HG03354 (cell line): ENCODE measurements around the gene COX6B1.
"Not testable (repeated sequence)": the region's sequence is repeated elsewhere in the genome, so short reads cannot be mapped to it uniquely, and the experiment has no call there.

Experiments
- ATAC-seq: cut with Tn5 transposase; IDR thresholded peaks from one replicate; pipeline ENCODE4 v1.9.1; 2021; ENCODE audit warnings: mild to moderate bottlenecking; ENCODE audit not compliant: unreplicated experiment, poor library complexity, severe bottlenecking

The COX6B1 gene

DNA sequence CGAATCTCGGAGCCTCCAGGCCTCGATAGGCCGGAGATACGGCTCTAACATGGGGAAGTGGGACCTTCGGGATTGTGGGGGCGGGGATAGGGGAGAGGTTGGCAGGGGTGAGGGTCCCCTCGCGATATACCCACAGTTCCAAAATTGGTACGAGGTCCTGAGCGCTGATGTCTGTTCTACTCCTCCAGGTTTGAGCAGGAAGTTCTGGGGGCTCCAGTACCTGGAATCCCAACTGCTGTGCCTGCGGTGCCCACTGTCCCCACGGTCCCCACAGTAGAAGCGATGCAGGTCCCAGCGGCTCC lies 18.8 kb upstream of the COX6B1 start:
- peak; percentile 18 for ATAC-seq

DNA sequence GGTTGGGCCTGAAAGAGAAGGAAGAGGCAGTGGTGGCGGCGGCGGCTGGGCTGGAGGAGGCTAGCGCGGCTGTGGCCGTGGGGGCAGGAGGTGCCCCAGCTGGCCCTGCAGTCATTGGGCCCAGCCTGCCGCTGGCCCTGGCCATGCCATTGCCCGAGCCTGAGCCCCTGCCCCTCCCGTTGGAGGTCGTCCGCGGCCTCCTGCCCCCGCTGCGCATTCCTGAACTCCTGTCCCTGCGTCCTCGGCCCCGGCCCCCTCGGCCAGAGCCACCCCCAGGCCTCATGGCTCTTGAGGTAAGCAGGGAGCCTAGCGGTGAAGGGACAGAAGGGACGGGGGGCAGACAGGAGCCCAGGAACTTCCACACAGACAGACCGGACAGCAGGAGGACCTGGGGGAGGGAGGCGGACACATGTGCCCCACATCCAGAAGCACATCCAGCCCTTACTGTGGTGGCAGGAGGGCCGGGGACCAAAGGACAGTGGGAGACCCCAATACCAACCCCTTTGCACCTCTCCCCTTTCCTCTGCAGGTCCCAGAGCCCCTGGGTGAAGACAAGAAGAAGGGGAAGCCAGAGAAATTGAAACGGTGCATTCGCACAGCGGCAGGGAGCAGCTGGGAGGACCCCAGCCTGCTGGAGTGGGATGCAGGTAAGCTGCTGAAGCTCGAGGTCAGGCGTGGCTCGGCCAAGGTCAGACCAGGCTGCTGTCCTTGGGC lies 14.2 kb upstream of the COX6B1 start:
- no peak for ATAC-seq

DNA sequence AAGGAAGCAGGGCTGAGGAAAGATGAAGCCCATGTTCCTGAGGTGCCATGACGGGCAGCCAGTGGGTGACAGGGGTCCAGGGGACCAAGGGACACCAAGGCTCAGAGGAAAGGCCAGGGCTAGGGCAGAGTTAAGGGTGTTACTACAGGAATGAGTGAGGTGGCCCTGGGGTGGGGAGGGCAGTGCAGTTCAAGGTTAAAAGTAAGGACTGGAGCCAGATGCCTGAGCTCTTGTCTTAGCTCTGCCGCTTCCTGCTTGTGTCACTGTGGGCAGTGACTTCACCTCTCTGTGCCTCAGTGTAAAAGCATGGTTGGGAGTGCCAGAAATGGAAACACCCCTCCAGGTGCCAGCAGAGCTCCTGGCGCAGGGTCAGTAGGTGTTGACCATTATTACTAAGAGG lies 11.5 kb upstream of the COX6B1 start:
- ATAC-seq: no peak

DNA sequence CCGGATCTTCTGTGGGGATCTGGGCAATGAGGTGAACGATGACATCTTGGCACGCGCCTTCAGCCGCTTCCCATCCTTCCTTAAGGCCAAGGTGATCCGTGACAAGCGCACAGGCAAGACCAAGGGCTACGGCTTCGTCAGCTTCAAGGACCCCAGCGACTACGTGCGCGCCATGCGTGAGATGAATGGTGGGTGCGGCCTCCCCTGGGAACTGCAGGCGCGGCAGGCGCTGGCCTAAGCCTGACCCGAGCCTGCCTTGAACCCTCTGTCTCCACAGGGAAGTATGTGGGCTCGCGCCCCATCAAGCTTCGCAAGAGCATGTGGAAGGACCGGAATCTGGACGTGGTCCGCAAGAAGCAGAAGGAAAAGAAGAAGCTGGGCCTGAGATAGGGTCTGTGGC lies 11.0 kb upstream of the COX6B1 start:
- no peak for ATAC-seq

DNA sequence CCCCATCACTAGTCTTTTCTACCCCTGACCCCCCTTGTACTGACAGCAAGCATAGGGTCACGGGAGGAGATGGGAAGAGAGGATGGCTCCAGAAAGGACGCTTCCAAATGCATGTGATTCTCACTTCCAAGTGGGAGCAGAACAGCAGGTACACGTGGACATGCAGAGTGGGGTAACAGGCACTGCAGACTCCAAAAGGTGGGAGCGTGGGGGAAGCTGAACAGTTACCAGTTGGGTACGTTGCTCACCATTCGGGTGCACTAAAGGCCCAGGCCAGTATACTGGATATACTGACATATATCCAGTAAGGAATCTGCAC lies 8.8 kb upstream of the COX6B1 start:
- ATAC-seq: no peak

DNA sequence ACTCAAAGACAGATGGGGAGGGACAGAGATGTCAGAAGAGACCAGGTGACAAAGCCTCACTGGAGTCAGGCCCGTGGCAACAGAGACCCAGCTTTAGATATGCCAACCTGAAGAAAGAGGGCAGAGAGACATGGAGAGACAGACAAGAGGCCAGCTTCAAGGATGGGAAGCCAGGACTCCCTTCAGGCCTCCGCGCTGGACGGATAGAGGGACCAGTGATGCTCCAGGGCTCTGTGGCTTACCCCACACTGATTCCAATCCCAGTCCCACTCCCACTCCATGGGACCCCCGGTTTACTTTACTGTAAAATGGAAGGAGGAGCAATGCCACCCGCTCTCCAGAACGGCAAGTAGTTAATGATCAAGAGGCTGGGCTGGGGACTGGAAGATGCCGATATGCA lies 8.3 kb upstream of the COX6B1 start:
- ATAC-seq: no peak

DNA sequence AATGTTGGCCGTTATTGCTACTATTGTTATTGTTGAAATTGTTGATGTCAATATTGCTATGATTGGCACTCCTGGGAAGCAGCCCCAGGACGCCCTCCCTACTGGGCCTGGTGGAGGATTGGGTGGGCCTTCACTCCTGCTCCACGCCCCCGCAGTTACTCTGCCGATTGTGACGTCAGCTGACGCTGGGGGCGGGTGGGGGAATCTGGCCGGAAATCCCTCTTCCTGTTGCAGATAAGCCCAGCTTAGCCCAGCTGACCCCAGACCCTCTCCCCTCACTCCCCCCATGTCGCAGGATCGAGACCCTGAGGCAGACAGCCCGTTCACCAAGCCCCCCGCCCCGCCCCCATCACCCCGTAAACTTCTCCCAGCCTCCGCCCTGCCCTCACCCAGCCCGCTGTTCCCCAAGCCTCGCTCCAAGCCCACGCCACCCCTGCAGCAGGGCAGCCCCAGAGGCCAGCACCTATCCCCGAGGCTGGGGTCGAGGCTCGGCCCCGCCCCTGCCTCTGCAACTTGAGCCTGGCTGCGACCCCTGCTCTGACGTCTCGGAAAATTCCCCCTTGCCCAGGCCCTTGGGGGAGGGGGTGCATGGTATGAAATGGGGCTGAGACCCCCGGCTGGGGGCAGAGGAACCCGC lies 6.5 kb upstream of the COX6B1 start, which contains the start of gene ETV2:
Gene ETV2 (plus strand): TSS at position 231 of the 637 bp plus-strand sequence. CDS start 716 bp downstream, outside the sequence.
- ATAC-seq: no peak

DNA sequence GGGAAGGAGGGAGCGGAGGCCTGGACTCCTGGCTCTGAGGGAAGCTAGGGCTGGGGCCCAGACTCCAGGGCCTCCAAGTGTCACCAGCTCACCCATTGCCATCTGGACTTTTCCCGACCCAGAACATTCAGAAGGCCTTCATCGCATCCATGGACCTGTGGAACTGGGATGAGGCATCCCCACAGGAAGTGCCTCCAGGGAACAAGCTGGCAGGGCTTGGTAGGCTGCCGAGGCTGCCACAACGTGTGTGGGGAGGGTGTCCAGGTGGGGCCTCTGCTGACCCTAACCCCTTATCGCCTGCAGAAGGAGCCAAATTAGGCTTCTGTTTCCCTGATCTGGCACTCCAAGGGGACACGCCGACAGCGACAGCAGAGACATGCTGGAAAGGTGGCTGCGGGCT lies 5.8 kb upstream of the COX6B1 start:
- ATAC-seq: no peak

DNA sequence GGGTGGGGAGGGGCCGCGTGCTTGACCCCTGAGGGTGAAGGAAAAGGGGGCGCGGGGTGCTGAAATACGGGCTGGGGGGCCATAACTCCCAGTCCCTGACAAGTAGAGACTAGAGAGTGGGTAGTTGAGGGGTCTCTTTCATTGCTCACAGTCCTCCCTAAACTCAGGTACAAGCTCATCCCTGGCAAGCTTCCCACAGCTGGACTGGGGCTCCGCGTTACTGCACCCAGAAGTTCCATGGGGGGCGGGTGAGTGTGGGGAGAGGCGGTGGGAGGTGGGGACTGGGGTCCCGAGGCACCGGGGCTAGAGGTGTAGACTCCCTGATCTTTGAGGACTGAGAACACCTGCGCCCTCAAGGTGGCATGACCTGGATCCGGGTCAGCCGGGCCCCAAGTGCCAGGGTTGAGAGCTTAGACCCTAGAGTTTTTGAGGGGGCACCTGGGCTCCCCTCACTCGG lies 5.3 kb upstream of the COX6B1 start:
- no peak for ATAC-seq

DNA sequence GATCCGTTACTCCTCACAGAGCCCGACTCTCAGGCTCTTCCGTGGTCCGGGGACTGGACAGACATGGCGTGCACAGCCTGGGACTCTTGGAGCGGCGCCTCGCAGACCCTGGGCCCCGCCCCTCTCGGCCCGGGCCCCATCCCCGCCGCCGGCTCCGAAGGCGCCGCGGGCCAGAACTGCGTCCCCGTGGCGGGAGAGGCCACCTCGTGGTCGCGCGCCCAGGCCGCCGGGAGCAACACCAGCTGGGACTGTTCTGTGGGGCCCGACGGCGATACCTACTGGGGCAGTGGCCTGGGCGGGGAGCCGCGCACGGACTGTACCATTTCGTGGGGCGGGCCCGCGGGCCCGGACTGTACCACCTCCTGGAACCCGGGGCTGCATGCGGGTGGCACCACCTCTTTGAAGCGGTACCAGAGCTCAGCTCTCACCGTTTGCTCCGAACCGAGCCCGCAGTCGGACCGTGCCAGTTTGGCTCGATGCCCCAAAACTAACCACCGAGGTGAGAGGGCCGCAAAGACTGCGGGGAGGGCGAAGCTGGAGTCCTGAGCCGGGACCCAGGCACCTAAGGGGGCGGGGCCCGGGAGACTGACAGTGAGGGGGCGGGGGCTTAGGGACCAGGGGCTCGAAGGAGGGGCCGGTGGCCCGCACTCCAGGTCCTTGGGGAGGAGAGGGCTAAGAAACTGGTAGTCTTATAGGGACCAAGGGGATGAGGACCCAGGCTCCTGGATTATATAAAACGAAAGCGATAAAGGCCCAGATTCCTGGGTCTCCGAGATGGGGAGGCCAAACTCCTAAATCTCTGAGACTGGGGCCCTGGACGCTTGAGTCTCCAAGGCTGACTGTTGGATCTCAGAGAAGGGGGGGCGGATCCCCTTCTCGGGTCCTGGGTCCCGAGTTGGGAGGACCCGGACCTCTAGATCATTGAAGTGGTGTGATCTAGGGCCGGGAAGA lies 4.6 kb upstream of the COX6B1 start:
- peak; percentile 42 for ATAC-seq

DNA sequence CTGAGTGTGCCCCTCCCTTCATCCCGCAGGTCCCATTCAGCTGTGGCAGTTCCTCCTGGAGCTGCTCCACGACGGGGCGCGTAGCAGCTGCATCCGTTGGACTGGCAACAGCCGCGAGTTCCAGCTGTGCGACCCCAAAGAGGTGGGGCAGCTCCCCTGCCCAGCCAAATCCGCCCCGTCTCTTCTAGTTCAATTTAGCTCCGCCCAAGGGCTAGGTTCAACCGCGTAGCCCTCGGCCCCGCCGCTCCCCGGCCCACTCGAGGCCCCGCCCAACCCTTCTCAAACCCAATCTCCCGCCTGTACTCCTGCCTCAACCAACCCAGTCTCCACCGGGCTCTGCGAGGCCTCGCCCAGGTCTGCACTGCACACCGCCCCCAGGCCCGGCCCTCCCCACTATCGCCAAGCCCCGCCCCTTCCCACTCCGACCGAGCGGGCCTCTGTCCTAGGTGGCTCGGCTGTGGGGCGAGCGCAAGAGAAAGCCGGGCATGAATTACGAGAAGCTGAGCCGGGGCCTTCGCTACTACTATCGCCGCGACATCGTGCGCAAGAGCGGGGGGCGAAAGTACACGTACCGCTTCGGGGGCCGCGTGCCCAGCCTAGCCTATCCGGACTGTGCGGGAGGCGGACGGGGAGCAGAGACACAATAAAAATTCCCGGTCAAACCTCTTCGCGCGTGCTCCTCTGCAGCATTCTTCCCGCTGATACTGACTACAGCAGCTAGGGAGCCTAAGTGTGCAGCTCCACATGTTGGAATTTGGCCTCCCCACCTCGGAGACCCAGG lies 3.7 kb upstream of the COX6B1 start:
- peak; percentile 69 for ATAC-seq

DNA sequence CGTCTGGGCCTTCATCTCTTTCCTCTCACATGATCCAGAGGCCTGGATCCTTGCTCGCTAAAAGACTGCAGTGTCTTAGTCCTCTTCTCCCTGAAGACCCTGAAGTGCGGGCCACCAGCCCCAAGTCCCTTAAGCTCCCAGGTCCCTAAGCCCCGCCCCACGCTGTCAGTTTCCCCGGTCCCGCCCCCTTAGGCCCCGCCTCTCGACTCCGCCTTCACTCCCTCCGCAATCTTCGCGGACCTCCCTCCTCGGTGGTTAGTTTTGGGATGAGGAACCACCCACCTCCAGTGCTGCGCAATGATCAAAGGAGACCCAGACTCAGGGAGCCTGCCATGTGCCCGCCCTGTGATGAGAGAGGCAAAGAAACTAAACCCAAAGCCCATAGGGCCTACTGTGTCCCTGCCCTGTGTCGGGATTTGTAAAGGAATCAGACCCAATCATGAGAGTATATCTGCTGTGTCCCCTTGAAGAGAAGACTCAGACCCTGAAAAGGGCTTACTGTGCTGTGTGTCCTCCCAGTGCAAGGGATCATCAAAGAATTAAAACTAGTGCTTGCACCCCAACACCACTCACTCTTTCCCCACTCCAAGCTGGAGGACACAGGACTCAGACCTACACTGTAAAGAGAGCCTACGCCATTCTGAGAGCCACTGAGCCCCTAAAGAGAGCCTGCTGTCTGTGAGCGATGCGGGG lies 3.0 kb upstream of the COX6B1 start:
- ATAC-seq: no peak

DNA sequence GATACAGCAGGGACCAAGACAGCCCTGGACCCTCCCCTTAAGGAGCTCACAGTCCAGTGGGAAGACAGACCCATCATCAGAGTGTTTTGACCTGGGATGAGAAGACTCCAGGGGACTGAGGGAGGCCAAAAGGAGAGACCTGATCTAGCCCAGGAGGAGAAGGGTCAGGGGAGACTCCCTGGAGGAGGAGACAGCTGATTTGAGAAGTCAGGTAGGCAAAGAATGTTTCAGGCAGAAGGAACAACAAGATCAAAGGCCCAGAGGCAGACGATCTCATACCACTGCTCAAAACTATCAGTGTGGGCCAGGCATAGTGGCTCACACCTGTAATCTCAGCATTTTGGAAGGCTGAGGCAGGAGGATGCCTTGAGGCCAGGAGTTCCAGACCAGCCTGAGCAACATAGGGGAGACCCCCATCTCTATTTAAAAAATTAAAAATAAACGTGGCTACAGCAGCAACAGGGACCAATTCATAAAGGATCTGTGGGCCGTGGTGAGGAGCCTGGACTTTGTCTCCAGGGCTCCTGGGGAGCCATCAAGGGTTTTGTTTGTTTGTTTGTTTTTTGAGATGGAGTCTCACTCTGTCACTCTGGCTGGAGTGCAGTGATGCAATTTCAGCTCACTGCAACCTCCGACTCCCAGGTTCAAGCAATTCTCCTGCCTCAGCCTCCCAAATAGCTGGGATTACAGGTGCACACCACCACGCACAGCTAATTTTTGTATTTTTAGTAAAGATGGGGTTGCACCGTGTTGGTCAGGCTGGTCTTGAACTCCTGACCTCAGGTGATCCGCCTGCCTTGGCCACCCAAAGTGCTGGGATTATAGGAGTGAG lies 2.2 kb upstream of the COX6B1 start:
- no peak for ATAC-seq

DNA sequence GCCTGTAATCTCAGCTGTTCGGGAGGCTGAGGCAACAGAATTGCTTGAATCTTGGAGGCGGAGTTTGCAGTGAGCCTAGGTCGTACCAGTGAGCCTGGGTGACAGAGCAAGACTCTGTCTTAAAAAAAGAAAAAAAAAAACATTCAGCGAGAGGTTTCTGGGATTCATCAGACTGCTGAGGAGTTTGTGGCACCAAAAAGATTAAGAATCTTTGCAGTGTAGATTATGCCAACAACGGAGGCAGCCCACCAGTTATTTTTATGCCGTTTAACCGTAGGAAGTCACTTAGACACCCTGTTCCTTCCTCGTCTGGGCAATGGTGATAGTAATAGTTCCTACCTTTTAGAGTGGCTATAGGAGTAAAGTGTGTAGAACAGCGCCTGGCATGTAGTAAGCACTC lies 2.5 kb downstream of the COX6B1 start:
- ATAC-seq: no peak

DNA sequence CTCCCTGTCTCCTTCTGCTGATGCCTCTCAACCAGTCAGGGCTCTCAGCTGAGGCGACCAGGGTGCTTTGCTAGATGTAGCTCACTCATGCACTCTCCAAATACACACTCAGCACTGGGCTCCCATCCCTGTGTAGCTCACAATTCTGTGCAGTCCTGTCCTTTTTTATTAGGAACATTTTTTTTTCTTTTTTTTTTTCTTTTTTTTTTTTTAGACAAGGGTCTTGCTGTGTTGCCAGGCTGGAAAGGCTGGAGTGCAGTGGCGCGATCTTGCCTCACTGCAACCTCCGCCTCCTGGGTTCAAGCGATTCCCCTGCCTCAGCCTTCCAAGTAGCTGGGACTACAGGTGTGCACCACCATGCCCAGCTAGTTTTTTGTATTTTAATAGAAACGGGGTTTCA lies 6.7 kb downstream of the COX6B1 start:
- not testable (repeated sequence) for ATAC-seq

DNA sequence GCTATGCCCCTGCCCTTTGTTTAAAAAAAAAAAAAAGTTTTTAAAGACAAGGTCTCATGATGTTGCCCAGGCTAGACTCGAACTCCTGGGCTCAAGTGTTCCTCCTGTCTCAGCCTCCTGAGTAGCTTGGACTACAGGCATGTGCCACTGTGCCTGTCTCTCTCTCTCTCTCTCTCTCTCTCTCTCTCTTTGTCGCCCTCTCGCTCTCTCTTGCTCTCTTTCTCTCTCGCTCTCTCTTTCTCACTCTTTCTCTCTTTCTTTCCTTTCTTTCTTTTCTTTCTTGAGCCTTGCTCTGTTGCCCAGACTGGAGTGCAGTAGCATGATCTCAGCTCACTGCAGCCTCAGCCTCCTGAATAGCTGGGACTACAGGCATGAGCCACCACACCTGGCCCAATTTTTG lies 7.5 kb downstream of the COX6B1 start:
- no peak for ATAC-seq

DNA sequence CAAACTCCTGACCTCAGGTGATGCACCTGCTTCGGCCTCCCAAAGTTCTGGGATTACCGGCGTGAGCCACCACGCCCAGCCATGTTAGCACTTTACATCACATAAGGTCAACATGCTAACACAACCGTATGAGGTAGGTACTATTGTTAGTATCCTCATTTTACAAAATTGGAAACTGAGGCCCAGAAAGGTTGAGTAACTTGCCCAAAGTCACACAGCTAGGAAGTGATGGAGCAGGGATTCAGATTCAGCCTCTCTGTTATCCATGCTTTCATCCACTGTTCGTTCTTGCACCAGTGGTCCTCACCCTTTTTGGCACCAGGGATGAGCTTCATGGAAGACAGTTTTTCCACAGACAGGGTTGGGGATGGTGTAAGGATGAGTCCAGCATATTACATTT lies 8.6 kb downstream of the COX6B1 start:
- ATAC-seq: no peak

DNA sequence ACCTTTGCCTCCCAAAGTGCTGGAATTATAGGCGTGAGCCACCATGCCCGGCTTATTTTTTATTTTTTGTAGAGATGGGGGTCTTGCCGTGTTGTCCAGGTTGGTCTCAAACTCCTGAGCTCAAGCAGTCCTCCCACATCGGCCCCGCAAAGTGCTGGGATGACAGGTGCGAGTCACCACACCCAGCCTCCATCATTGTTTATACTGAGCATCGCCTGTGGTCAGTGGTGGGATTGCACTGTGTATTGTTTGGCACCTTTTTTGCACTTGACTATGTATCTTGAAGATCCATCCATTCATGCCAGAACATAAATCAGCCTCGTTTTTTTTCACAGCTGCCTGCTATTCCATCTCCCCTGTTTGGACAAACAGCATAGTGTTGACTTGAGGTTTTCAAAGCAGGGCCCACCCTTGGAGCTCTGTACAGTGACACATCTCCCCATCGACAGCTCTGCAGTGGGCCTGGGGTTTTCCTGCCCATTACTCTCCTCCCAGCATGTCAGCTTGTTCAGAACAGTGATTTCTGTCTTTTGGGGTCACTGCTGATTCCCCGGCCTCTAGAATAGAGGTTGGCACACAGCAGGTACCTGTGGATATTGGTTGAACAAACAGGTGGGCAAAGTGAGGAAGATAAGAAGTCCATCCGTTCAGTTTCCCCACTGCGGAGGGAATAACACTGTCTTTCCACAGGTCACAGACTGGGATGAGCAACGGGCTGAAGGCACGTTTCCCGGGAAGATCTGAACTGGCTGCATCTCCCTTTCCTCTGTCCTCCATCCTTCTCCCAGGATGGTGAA lies 10.0 kb downstream of the COX6B1 start:
- no peak for ATAC-seq
